ENCODE measurements around the gene PLXNC1. TPM values are rescaled to one million over a fixed set of nuclear protein-coding genes. Genes with fewer than 3 reads are reported as not detected.

PLXNC1 gene
- total and polyA plus RNA-seq, 9 of the 15 experiments (the other 6 are each of a cell fraction or from before 2014, with no cell fraction given), result 0.08 to 0.87 (median 0.28) TPM

DNA sequence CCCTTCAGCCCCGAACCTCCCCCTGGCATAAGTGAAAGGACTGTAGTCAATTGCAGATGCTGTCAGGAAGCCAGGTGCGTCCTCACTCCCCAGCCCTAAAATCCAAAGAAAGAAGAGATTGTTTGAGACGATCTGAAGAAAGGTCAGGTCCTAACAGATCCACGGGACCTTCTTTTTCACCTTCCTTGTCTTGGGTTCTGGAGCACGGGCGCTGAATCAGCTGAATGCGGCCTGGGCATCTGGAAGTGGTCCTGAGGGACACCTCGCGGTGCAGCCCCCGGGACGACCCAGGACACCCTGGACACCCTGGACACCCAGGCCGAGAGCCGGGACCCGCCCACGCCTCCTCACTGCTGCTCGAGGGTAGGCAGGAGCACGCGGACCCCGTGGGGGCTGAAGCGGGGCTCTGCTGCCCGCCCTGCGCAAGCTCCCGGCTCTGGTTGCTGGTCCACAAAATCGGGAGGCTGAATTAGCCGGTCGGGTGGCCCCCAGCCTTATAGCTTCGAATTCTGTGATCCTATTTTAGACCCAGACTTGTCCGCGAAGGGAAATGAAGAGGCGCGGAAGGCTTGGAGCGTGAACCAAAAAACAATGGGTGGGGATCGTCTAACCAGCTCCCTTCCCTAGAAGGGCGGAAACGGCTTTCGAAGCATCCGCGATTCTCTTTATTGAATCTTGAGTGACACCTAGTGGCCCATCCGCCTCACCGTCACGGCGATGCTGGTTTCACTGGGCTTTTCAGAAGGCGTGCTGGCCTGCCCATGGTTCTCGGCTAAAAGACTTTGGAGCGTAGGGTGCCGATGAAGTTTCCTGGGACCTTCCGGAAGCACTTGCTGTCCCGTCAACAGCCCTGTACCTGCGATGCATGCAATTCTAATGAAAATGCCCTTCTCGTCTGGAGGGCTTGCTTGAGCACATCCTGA lies 46.4 kb upstream of the PLXNC1 start (continued):
- TF ChIP-seq, protein P1, sequence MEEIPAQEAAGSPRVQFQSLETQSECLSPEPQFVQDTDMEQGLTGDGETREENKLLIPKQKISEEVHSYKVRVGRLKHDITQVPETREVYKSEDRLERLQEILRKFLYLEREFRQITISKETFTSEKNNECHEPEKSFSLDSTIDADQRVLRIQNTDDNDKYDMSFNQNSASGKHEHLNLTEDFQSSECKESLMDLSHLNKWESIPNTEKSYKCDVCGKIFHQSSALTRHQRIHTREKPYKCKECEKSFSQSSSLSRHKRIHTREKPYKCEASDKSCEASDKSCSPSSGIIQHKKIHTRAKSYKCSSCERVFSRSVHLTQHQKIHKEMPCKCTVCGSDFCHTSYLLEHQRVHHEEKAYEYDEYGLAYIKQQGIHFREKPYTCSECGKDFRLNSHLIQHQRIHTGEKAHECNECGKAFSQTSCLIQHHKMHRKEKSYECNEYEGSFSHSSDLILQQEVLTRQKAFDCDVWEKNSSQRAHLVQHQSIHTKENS (CRISPR knock-in tag; IDR thresholded peaks at IDR 0.05), result no peak
- no peak for TF ChIP-seq NFRKB (IDR thresholded peaks at IDR 0.05; ENCODE audit: low read depth)
- TF ChIP-seq, protein P2, sequence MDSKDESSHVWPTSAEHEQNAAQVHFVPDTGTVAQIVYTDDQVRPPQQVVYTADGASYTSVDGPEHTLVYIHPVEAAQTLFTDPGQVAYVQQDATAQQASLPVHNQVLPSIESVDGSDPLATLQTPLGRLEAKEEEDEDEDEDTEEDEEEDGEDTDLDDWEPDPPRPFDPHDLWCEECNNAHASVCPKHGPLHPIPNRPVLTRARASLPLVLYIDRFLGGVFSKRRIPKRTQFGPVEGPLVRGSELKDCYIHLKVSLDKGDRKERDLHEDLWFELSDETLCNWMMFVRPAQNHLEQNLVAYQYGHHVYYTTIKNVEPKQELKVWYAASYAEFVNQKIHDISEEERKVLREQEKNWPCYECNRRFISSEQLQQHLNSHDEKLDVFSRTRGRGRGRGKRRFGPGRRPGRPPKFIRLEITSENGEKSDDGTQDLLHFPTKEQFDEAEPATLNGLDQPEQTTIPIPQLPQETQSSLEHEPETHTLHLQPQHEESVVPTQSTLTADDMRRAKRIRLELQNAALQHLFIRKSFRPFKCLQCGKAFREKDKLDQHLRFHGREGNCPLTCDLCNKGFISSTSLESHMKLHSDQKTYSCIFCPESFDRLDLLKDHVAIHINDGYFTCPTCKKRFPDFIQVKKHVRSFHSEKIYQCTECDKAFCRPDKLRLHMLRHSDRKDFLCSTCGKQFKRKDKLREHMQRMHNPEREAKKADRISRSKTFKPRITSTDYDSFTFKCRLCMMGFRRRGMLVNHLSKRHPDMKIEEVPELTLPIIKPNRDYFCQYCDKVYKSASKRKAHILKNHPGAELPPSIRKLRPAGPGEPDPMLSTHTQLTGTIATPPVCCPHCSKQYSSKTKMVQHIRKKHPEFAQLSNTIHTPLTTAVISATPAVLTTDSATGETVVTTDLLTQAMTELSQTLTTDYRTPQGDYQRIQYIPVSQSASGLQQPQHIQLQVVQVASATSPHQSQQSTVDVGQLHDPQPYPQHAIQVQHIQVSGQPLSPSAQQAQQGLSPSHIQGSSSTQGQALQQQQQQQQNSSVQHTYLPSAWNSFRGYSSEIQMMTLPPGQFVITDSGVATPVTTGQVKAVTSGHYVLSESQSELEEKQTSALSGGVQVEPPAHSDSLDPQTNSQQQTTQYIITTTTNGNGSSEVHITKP (IDR thresholded peaks at IDR 0.05; ENCODE audit: partially characterized antibody), result peak; percentile 31
- no peak for TF ChIP-seq EP400 (IDR thresholded peaks at IDR 0.05)
- TF ChIP-seq TBL1XR1 (IDR thresholded peaks at IDR 0.05; ENCODE audit: low read length in 2 of 2), result no peak
- TF ChIP-seq TAL1 (IDR thresholded peaks at IDR 0.05), result no peak
- peak in 1 of 2 experiments; percentile 79; a peak in 2 of 4 replicates for TF ChIP-seq SRF (CRISPR knock-in tag; IDR thresholded peaks at IDR 0.05)
- peak; percentile 72 for TF ChIP-seq SOX6 (IDR thresholded peaks at IDR 0.05)
- no peak for TF ChIP-seq MEF2D (tag; conservative IDR thresholded peaks at IDR 0.05; ENCODE audit: low read depth)
- no peak for TF ChIP-seq NUFIP1 (IDR thresholded peaks at IDR 0.05; ENCODE audit: partially characterized antibody)
- no peak for TF ChIP-seq KDM2B (CRISPR knock-in tag; IDR thresholded peaks at IDR 0.05)
- TF ChIP-seq KLF13 (tag; IDR thresholded peaks at IDR 0.05; ENCODE audit: borderline replicate concordance, low read depth), result no peak
- TF ChIP-seq, protein P3, sequence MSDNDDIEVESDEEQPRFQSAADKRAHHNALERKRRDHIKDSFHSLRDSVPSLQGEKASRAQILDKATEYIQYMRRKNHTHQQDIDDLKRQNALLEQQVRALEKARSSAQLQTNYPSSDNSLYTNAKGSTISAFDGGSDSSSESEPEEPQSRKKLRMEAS (CRISPR knock-in tag; IDR thresholded peaks at IDR 0.05), result no peak
- TF ChIP-seq GABPA (tag; conservative IDR thresholded peaks at IDR 0.05; ENCODE audit: low read depth), result peak; percentile 64
- TF ChIP-seq ZNF175 (CRISPR knock-in tag; IDR thresholded peaks at IDR 0.05; ENCODE audit: low read depth), result 0 out of 2 replicates have a peak, but pooled peaks have one; percentile 32
- TF ChIP-seq, protein P4, sequence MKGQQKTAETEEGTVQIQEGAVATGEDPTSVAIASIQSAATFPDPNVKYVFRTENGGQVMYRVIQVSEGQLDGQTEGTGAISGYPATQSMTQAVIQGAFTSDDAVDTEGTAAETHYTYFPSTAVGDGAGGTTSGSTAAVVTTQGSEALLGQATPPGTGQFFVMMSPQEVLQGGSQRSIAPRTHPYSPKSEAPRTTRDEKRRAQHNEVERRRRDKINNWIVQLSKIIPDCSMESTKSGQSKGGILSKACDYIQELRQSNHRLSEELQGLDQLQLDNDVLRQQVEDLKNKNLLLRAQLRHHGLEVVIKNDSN (CRISPR knock-in tag; IDR thresholded peaks at IDR 0.05), result no peak
- no peak for TF ChIP-seq ESRRB (CRISPR knock-in tag; IDR thresholded peaks at IDR 0.05; ENCODE audit: borderline replicate concordance)
- peak; percentile 70; the same call in 1 of the 2 replicates for TF ChIP-seq CTBP1 (IDR thresholded peaks at IDR 0.05; ENCODE audit: borderline replicate concordance)
- TF ChIP-seq, protein P5, sequence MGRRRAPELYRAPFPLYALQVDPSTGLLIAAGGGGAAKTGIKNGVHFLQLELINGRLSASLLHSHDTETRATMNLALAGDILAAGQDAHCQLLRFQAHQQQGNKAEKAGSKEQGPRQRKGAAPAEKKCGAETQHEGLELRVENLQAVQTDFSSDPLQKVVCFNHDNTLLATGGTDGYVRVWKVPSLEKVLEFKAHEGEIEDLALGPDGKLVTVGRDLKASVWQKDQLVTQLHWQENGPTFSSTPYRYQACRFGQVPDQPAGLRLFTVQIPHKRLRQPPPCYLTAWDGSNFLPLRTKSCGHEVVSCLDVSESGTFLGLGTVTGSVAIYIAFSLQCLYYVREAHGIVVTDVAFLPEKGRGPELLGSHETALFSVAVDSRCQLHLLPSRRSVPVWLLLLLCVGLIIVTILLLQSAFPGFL (CRISPR knock-in tag; IDR thresholded peaks at IDR 0.05), result no peak
- no peak for TF ChIP-seq JUNB (CRISPR knock-in tag; conservative IDR thresholded peaks at IDR 0.05)

Measured in K562 (cell line).